Body of pancreas (tissue), 4 donors: ENCODE data around the gene RPTOR.

ENCODE experiments used
- POLR2A ChIP-seq, 3 donors: fragments of 450-650 bp; IDR thresholded peaks; one replicate each; pipeline ENCODE4 v1.6.1; 2016; ENCODE audit warnings: antibody characterized with exemption in 3 of 3, mild to moderate bottlenecking in 2 of 3
- TF ChIP-seq, protein P1 (sequence below), 7 experiments: fragments of 450-650 bp in 4 of 7; fragments of 200-600 bp in 3 of 7; sonication (generic) in 3 of 7; IDR thresholded peaks; one replicate each; pipeline ENCODE4 v1.5.1; 2016 to 2019; ENCODE audit warnings: antibody characterized with exemption in 7 of 7

DNA sequence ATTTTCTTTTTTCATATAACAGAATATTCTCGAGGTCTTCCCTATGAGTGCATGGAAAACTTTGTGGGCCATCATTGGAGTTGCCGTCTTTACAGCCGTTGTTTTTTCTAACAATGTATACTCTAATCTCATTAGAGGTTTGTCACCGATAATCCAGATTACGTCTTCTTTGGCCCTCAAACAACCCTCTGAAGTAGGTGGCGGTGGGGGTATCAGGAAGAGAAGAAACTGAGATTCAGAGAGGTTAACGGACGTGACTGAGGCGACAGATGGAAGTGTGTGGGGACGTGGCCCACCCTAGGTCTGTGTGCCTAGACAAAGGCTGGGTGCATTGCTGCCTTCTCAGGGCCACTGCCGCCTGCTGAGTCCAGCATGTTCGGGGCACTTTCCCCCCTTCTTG, 63.7 kb downstream of the RPTOR start:
- TF ChIP-seq, protein P1, sequence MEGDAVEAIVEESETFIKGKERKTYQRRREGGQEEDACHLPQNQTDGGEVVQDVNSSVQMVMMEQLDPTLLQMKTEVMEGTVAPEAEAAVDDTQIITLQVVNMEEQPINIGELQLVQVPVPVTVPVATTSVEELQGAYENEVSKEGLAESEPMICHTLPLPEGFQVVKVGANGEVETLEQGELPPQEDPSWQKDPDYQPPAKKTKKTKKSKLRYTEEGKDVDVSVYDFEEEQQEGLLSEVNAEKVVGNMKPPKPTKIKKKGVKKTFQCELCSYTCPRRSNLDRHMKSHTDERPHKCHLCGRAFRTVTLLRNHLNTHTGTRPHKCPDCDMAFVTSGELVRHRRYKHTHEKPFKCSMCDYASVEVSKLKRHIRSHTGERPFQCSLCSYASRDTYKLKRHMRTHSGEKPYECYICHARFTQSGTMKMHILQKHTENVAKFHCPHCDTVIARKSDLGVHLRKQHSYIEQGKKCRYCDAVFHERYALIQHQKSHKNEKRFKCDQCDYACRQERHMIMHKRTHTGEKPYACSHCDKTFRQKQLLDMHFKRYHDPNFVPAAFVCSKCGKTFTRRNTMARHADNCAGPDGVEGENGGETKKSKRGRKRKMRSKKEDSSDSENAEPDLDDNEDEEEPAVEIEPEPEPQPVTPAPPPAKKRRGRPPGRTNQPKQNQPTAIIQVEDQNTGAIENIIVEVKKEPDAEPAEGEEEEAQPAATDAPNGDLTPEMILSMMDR (IDR thresholded peaks at IDR 0.05), result no peak
- TF ChIP-seq POLR2A (IDR thresholded peaks at IDR 0.05), result no peak
